Keratinocyte (primary cell): Measurements from ENCODE around the gene CHCHD5. TPM values are rescaled to one million over a fixed set of nuclear protein-coding genes. Genes with fewer than 3 reads are reported as not detected.

Experiments used
- DNase-seq: peaks from one replicate; pipeline ENCODE4 v3.0.0-alpha.2; 2011; ENCODE audit warnings: low read depth, missing footprints, low spot score
- FAIRE-seq: peaks from 2 replicates; lab custom pipeline; 2011; peaks lifted over from hg19 to GRCh38; lab: Jason Lieb, UNC
- H2AFZ ChIP-seq: 2 replicates; pipeline ENCODE4 v1.6.0; 2012; ENCODE audit warnings: low read length, control low read depth, inconsistent platforms; ENCODE audit not compliant: control insufficient read depth
- H3K27ac ChIP-seq: 2 replicates; pipeline ENCODE4 v1.5.1; 2011; ENCODE audit warnings: low read length; ENCODE audit not compliant: control insufficient read depth, insufficient read depth
- H3K27me3 ChIP-seq: 3 replicates; pipeline ENCODE4 v1.6.0; 2011; ENCODE audit warnings: low read length; ENCODE audit not compliant: control insufficient read depth, insufficient read depth; ENCODE audit errors: extremely low read depth
- H3K36me3 ChIP-seq, 2 experiments: 2 replicates in 1 of 2; 3 replicates in 1 of 2; pipeline ENCODE4 v1.5.1; 2011; ENCODE audit warnings: low read length in 2 of 2, mild to moderate bottlenecking in 1 of 2; ENCODE audit not compliant: control insufficient read depth in 2 of 2, insufficient read depth in 2 of 2; ENCODE audit errors: extremely low read depth in 1 of 2
- H3K4me1 ChIP-seq: 3 replicates; pipeline ENCODE4 v1.5.1; 2011; ENCODE audit warnings: low read length; ENCODE audit not compliant: control insufficient read depth, insufficient read depth; ENCODE audit errors: extremely low read depth
- H3K4me2 ChIP-seq: 3 replicates; pipeline ENCODE4 v1.6.0; 2011; ENCODE audit warnings: low read depth, low read length; ENCODE audit not compliant: control insufficient read depth, insufficient read depth; ENCODE audit errors: extremely low read depth
- H3K4me3 ChIP-seq, 3 experiments: fragments of 200-600 bp in 1 of 3; sonication (generic) in 1 of 3; 2 replicates in 2 of 3; 3 replicates in 1 of 3; pipeline ENCODE4 v1.5.1; 2011 to 2016; ENCODE audit warnings: low read length in 3 of 3, mild to moderate bottlenecking in 3 of 3, control low read depth in 2 of 3, inconsistent platforms in 1 of 3, low read depth in 1 of 3, mixed read lengths in 1 of 3, mixed run types in 1 of 3, moderate library complexity in 1 of 3; ENCODE audit not compliant: control insufficient read depth in 2 of 3, insufficient read depth in 2 of 3; ENCODE audit errors: extremely low read depth in 1 of 3
- H3K79me2 ChIP-seq: 2 replicates; pipeline ENCODE4 v1.6.0; 2012; ENCODE audit warnings: low read length; ENCODE audit not compliant: control insufficient read depth, insufficient read depth
- H3K9ac ChIP-seq: 3 replicates; pipeline ENCODE4 v1.6.0; 2011; ENCODE audit warnings: low read length; ENCODE audit not compliant: control insufficient read depth, insufficient read depth; ENCODE audit errors: extremely low read depth
- H3K9me1 ChIP-seq: 3 replicates; pipeline ENCODE4 v1.6.0; 2011; ENCODE audit warnings: low read length; ENCODE audit not compliant: control insufficient read depth, insufficient read depth; ENCODE audit errors: extremely low read depth
- H3K9me3 ChIP-seq: 2 replicates; pipeline ENCODE4 v1.5.1; 2012; ENCODE audit warnings: low read depth, low read length; ENCODE audit not compliant: control insufficient read depth
- H4K20me1 ChIP-seq: 3 replicates; pipeline ENCODE4 v1.6.0; 2011; ENCODE audit warnings: low read length; ENCODE audit not compliant: control insufficient read depth, insufficient read depth; ENCODE audit errors: extremely low read depth
- EZH2 ChIP-seq: IDR thresholded peaks from one replicate; pipeline ENCODE4 v1.6.1; 2012; ENCODE audit warnings: inconsistent platforms, mild to moderate bottlenecking, low read length, moderate library complexity
- dilution Hi-C: fragments of 300-500 bp; cut with MboI; formaldehyde crosslinking; loops from one replicate; pipeline ENCODE4 v1.7.0; 2020; ENCODE audit warnings: low sequenced_read_pairs; ENCODE audit not compliant: extremely low pct_ligation_motif_present
- polyA plus RNA-seq, 5 experiments: library from polyadenylated mRNA; depleted of rRNA in 3 of 5; stranded (reverse) in 3 of 5; stranded (forward) in 1 of 5; unstranded in 1 of 5; fragments of >200 nt; gene quantifications; 1 replicate in 1 of 5; 2 replicates in 3 of 5; 3 replicates in 1 of 5; pipeline versions ENCODE4 v1.2.1 to v1.2.3, GENCODE V29; 2011 to 2012; ENCODE audit warnings: missing spikeins in 2 of 5, low read depth in 1 of 5, low replicate concordance in 1 of 5
- TF ChIP-seq, protein P1 (sequence below), 3 experiments: IDR thresholded peaks in 1 of 3; conservative IDR thresholded peaks in 1 of 3; optimal IDR thresholded peaks in 1 of 3; 2 replicates in 2 of 3; 3 replicates in 1 of 3; pipeline versions ENCODE3 to v1.5.1; 2011; ENCODE audit warnings: low read length in 3 of 3, mild to moderate bottlenecking in 3 of 3, moderate library complexity in 2 of 3, control low read depth in 1 of 3, inconsistent platforms in 1 of 3; ENCODE audit not compliant: insufficient read depth in 2 of 3; ENCODE audit errors: extremely low read depth in 1 of 3

The CHCHD5 gene
- polyA plus RNA-seq, 1 donor (not counting 4 experiments of a cell fraction or from before 2014, with no cell fraction given) = 17.6 TPM

- peak overlapping the region; percentile 74 to 97 (median 90) for H3K4me3 ChIP-seq
- no peaks in the 10 kb centered on the region for H3K27me3 ChIP-seq
- FAIRE-seq = no peak
- peaks cover 4% of the 10 kb centered on the region for H3K79me2 ChIP-seq
- dilution Hi-C loops = no loop called here
- H2AFZ ChIP-seq = no peak overlapping the region
- peak overlapping the region; percentile 99 for H3K4me2 ChIP-seq
- peaks cover 4 to 8% of the 10 kb centered on the region in 2 experiments for H3K36me3 ChIP-seq
- H3K9me3 ChIP-seq = no peaks in the 10 kb centered on the region
- peak overlapping the region; percentile 99 for H3K9ac ChIP-seq
- H3K27ac ChIP-seq = peak overlapping the region; percentile 99
- peaks cover 16% of the 10 kb centered on the region for H3K4me1 ChIP-seq
- no peaks in the 10 kb centered on the region for H4K20me1 ChIP-seq
- H3K9me1 ChIP-seq = no peaks in the 10 kb centered on the region
- no peak for DNase-seq
- TF ChIP-seq, protein P1, sequence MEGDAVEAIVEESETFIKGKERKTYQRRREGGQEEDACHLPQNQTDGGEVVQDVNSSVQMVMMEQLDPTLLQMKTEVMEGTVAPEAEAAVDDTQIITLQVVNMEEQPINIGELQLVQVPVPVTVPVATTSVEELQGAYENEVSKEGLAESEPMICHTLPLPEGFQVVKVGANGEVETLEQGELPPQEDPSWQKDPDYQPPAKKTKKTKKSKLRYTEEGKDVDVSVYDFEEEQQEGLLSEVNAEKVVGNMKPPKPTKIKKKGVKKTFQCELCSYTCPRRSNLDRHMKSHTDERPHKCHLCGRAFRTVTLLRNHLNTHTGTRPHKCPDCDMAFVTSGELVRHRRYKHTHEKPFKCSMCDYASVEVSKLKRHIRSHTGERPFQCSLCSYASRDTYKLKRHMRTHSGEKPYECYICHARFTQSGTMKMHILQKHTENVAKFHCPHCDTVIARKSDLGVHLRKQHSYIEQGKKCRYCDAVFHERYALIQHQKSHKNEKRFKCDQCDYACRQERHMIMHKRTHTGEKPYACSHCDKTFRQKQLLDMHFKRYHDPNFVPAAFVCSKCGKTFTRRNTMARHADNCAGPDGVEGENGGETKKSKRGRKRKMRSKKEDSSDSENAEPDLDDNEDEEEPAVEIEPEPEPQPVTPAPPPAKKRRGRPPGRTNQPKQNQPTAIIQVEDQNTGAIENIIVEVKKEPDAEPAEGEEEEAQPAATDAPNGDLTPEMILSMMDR (optimal IDR thresholded peaks at IDR 0.05 in 1 of 3, IDR thresholded peaks at IDR 0.05 in 1 of 3, conservative IDR thresholded peaks at IDR 0.05 in 1 of 3; ENCODE audit: extremely low read depth in 1 of 3, insufficient read depth in 2 of 3, low read length in 3 of 3) = no peak
- TF ChIP-seq EZH2 = no peak
Observed at GRCh38 chr2:112585400-112585799, 991 bp downstream of the CHCHD5 start.

DNA sequence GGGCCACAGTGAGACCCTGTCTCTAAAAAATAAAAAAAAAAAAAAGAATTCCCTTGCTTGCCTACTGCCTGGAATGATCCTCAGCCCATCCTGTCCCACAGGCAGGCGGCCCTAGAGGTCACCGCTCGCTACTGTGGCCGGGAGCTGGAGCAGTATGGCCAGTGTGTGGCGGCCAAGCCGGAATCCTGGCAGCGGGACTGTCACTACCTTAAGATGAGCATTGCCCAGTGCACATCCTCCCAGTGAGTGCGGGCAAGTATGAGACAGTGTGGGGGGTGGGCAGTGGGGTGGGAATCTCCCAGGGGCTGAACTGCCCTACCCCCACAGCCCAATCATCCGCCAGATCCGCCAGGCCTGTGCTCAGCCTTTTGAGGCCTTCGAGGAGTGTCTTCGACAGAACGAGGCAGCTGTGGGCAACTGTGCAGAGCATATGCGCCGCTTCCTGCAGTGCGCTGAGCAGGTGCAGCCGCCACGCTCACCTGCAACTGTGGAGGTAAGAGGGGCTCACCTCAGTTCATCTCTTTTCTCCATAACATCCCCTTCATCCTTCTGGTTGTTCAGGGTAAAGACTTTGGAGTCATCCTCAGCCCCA, 1.6 kb downstream of the CHCHD5 start:
- TF ChIP-seq EZH2 = no peak
- TF ChIP-seq, protein P1 (optimal IDR thresholded peaks at IDR 0.05 in 1 of 3, IDR thresholded peaks at IDR 0.05 in 1 of 3, conservative IDR thresholded peaks at IDR 0.05 in 1 of 3; ENCODE audit: extremely low read depth in 1 of 3, insufficient read depth in 2 of 3, low read length in 3 of 3) = no peak
- Histone ChIP-seq H3K27me3 (no peaks in the 10 kb centered on the region), H3K9me3 (no peaks in the 10 kb centered on the region), H4K20me1 (no peaks in the 10 kb centered on the region), H3K4me2 (no peak overlapping the region), H3K4me1 (peaks cover 16% of the 10 kb centered on the region), H3K27ac (no peak overlapping the region), H3K4me3 (no peak overlapping the region), H3K36me3 (peaks cover 4 to 8% of the 10 kb centered on the region in 2 experiments), H2AFZ (no peak overlapping the region), H3K9me1 (no peaks in the 10 kb centered on the region), H3K9ac (no peak overlapping the region), H3K79me2 (peaks cover 4% of the 10 kb centered on the region)
- DNase-seq = no peak
- dilution Hi-C loops = no loop called here
- no peak for FAIRE-seq
